Measurements from ENCODE around the gene GJD4. TPM values are rescaled to one million over a fixed set of nuclear protein-coding genes. Genes with fewer than 3 reads are reported as not detected.

The GJD4 gene
- total and polyA plus RNA-seq, 2 donors (not counting 3 experiments of a cell fraction or from before 2014, with no cell fraction given): not detected

DNA sequence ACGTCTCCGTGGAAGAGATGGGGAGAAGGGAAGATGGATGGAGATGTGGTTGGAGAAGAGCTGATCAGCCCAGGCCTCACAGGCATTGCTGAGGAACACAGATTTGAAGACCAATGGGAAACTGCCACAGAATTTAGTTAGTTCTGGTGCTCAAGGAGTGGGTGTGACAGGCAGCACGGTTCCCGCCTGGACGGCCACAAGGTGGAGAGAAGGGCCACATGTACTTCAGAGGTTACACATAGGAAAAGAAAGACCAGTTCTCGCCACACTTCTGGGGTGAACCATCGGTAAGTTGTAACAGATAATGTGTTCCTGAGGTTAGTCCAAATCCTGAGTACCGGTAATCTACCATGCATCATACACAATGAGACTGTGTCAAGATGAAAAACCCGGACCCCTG lies 29.5 kb upstream of the GJD4 start:
- Histone ChIP-seq H3K79me2 (ENCODE audit: control insufficient read depth, insufficient read depth, low read length) (no peaks in the 10 kb centered on the region), H3K27ac (ENCODE audit: insufficient read depth, low read depth, low read length) (peak overlapping the region; percentile 57), H3K36me3 (ENCODE audit: control insufficient read depth in 2 of 2, extremely low read depth in 1 of 2, insufficient read depth in 2 of 2, low read length in 2 of 2) (peaks cover 3 to 4% of the 10 kb centered on the region in 2 experiments), H3K4me2 (ENCODE audit: insufficient read depth, low read length) (peak overlapping the region; percentile 14), H4K20me1 (replicated peaks; ENCODE audit: control insufficient read depth, extremely low read depth, insufficient read depth, low read length) (no peaks in the 10 kb centered on the region), H3K9ac (replicated peaks; ENCODE audit: extremely low read depth, insufficient read depth, low read length) (no peak overlapping the region), H3K9me1 (replicated peaks; ENCODE audit: control insufficient read depth, extremely low read depth, insufficient read depth, low read length) (no peaks in the 10 kb centered on the region), H3K9me3 (replicated peaks; ENCODE audit: control insufficient read depth, insufficient read depth, low read length) (no peaks in the 10 kb centered on the region), H3K27me3 (ENCODE audit: control insufficient read depth in 2 of 2, insufficient read depth in 2 of 2, low read length in 2 of 2) (no peaks in the 10 kb centered on the region), H2AFZ (ENCODE audit: low read depth, low read length) (no peak overlapping the region), H3K4me1 (ENCODE audit: control insufficient read depth, extremely low read depth, insufficient read depth, low read length) (peaks cover 31% of the 10 kb centered on the region), H3K4me3 (replicated peaks in 1 of 3; ENCODE audit: insufficient read depth in 1 of 3, low read depth in 1 of 3, low read length in 3 of 3) (no peak overlapping the region)
- ChIA-PET CTCF (interaction anchor here (0.7 to 5.2 kb wide), 8 partner anchors 13 to 1305 kb away, joined by 3 to 55 read pairs (median 6); no protein-coding TSS in a partner anchor), POLR2A (no interaction called here)
- TF ChIP-seq, protein P1, sequence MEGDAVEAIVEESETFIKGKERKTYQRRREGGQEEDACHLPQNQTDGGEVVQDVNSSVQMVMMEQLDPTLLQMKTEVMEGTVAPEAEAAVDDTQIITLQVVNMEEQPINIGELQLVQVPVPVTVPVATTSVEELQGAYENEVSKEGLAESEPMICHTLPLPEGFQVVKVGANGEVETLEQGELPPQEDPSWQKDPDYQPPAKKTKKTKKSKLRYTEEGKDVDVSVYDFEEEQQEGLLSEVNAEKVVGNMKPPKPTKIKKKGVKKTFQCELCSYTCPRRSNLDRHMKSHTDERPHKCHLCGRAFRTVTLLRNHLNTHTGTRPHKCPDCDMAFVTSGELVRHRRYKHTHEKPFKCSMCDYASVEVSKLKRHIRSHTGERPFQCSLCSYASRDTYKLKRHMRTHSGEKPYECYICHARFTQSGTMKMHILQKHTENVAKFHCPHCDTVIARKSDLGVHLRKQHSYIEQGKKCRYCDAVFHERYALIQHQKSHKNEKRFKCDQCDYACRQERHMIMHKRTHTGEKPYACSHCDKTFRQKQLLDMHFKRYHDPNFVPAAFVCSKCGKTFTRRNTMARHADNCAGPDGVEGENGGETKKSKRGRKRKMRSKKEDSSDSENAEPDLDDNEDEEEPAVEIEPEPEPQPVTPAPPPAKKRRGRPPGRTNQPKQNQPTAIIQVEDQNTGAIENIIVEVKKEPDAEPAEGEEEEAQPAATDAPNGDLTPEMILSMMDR (IDR thresholded peaks at IDR 0.05; ENCODE audit: extremely low read depth in 1 of 2, insufficient read depth in 1 of 2, low read depth in 1 of 2, low read length in 2 of 2): no peak
- TF ChIP-seq, protein P2, sequence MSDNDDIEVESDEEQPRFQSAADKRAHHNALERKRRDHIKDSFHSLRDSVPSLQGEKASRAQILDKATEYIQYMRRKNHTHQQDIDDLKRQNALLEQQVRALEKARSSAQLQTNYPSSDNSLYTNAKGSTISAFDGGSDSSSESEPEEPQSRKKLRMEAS (IDR thresholded peaks at IDR 0.05; ENCODE audit: insufficient read depth, insufficient read length): no peak
- TF ChIP-seq EZH2 (IDR thresholded peaks at IDR 0.05; ENCODE audit: borderline replicate concordance, low read depth, low read length, severe bottlenecking): no peak
- TF ChIP-seq POLR2A (IDR thresholded peaks at IDR 0.05; ENCODE audit: low read depth, low read length): no peak
- dilution Hi-C loops (cut with MboI; ENCODE audit: extremely low pct_ligation_motif_present, low sequenced_read_pairs): no loop called here
- no peak for FAIRE-seq
- BruUV-seq (replicated peaks): TSS peak; percentile 12
- intact Hi-C loops (cut with micrococcal nuclease): loop anchor here (5.0 to 10.0 kb wide), 2 partner anchors 62 to 1309 kb away; no protein-coding TSS in a partner anchor
- no peak for DNase-seq (ENCODE audit: low read depth, low spot score)

DNA sequence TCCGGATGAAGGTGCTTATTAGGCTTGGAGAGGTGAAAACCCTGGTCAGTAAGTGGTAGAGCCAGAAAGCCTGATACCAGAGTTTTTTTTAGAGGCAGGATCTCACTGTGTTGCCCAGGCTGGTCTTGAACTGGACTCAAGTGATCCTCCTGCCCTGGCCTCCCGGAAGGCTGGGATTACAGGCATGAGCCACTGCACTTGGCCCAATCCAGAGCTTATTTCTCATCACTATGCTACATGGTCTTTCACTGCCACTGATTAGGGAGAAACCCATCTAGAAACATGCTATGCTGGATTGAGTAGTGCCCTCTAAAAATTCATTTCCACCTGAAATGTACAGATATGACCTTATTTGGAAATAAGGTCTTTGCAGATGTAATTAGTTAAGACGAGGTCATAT lies 28.4 kb upstream of the GJD4 start:
- H3K9ac ChIP-seq (replicated peaks; ENCODE audit: extremely low read depth, insufficient read depth, low read length): no peak overlapping the region
- TF ChIP-seq, protein P1 (IDR thresholded peaks at IDR 0.05; ENCODE audit: extremely low read depth in 1 of 2, insufficient read depth in 1 of 2, low read depth in 1 of 2, low read length in 2 of 2): no peak
- TF ChIP-seq FOS (IDR thresholded peaks at IDR 0.05; ENCODE audit: borderline replicate concordance, insufficient read depth, low read length) (no peak), EZH2 (IDR thresholded peaks at IDR 0.05; ENCODE audit: borderline replicate concordance, low read depth, low read length, severe bottlenecking) (no peak), POLR2A (IDR thresholded peaks at IDR 0.05; ENCODE audit: low read depth, low read length) (no peak), GATA2 (IDR thresholded peaks at IDR 0.05; ENCODE audit: insufficient read depth, insufficient read length, low read depth, low read length) (no peak), POLR2AphosphoS5 (IDR thresholded peaks at IDR 0.05; ENCODE audit: insufficient read depth, low read depth, low read length) (no peak), JUN (IDR thresholded peaks at IDR 0.05; ENCODE audit: borderline replicate concordance, insufficient read depth, insufficient read length, low read depth) (no peak)
- TF ChIP-seq, protein P2 (IDR thresholded peaks at IDR 0.05; ENCODE audit: insufficient read depth, insufficient read length): no peak
- intact Hi-C loops (cut with micrococcal nuclease) (loop anchor here (5.0 to 10.0 kb wide), 2 partner anchors 61 to 1308 kb away; no protein-coding TSS in a partner anchor), dilution Hi-C loops (cut with MboI; ENCODE audit: extremely low pct_ligation_motif_present, low sequenced_read_pairs) (no loop called here)
- H3K4me1 ChIP-seq (ENCODE audit: control insufficient read depth, extremely low read depth, insufficient read depth, low read length): peaks cover 31% of the 10 kb centered on the region
- ChIA-PET CTCF (interaction anchor here (0.9 kb wide), 1 partner anchor 14 kb away, joined by 4 read pairs; no protein-coding TSS in a partner anchor), POLR2A (no interaction called here)
- H2AFZ ChIP-seq (ENCODE audit: low read depth, low read length): no peak overlapping the region
- no peak overlapping the region for H3K27ac ChIP-seq (ENCODE audit: insufficient read depth, low read depth, low read length)
- H3K4me2 ChIP-seq (ENCODE audit: insufficient read depth, low read length): no peak overlapping the region
- no peaks in the 10 kb centered on the region for H4K20me1 ChIP-seq (replicated peaks; ENCODE audit: control insufficient read depth, extremely low read depth, insufficient read depth, low read length)
- peaks cover 3 to 4% of the 10 kb centered on the region in 2 experiments for H3K36me3 ChIP-seq (ENCODE audit: control insufficient read depth in 2 of 2, extremely low read depth in 1 of 2, insufficient read depth in 2 of 2, low read length in 2 of 2)
- no peaks in the 10 kb centered on the region for H3K79me2 ChIP-seq (ENCODE audit: control insufficient read depth, insufficient read depth, low read length)
- no peak overlapping the region for H3K4me3 ChIP-seq (replicated peaks in 1 of 3; ENCODE audit: insufficient read depth in 1 of 3, low read depth in 1 of 3, low read length in 3 of 3)
- no peaks in the 10 kb centered on the region for H3K9me1 ChIP-seq (replicated peaks; ENCODE audit: control insufficient read depth, extremely low read depth, insufficient read depth, low read length)
- no TSS peak for BruUV-seq (replicated peaks)
- H3K9me3 ChIP-seq (replicated peaks; ENCODE audit: control insufficient read depth, insufficient read depth, low read length): no peaks in the 10 kb centered on the region
- no peak for FAIRE-seq
- H3K27me3 ChIP-seq (ENCODE audit: control insufficient read depth in 2 of 2, insufficient read depth in 2 of 2, low read length in 2 of 2): no peaks in the 10 kb centered on the region
- DNase-seq (ENCODE audit: low read depth, low spot score): no peak
